ENCODE data around the gene CDK5. TPM values are rescaled to one million over a fixed set of nuclear protein-coding genes. Genes with fewer than 3 reads are reported as not detected.

The CDK5 gene
- 32.1 to 37.0 TPM (median 34.9 TPM) in 5 replicates for total RNA-seq (2022; extraction: Qiagen RNA extraction; ENCODE audit: low read depth)

DNA sequence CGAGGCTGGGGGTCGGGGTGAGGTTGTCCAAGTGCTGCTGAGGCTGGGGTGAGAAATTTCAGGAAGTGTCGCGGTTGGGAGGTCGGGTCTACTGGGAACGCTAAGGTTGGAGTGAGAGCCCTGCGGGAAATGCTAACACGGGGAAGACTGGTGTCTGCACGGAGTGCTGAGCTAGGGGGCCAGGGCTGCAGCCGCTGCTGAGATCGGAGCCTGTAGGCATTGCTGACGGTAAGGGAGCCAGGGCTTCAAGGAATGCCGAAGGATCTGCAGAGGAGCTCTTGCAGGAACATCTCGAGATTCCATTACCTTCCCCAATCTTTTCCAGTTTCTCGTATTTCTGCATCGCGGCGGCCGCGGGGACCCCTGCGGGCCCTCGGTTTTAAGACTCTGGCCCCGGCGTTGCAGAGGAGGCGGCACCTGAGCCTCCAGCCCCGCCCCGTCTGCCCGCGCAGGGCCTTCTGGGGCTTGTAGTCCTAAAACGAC, at the start of gene CDK5:
TSS of gene CDK5 (minus strand) at position 392 of the 483 bp plus-strand sequence. CDS start at position 343, 49 bp downstream.

DNA sequence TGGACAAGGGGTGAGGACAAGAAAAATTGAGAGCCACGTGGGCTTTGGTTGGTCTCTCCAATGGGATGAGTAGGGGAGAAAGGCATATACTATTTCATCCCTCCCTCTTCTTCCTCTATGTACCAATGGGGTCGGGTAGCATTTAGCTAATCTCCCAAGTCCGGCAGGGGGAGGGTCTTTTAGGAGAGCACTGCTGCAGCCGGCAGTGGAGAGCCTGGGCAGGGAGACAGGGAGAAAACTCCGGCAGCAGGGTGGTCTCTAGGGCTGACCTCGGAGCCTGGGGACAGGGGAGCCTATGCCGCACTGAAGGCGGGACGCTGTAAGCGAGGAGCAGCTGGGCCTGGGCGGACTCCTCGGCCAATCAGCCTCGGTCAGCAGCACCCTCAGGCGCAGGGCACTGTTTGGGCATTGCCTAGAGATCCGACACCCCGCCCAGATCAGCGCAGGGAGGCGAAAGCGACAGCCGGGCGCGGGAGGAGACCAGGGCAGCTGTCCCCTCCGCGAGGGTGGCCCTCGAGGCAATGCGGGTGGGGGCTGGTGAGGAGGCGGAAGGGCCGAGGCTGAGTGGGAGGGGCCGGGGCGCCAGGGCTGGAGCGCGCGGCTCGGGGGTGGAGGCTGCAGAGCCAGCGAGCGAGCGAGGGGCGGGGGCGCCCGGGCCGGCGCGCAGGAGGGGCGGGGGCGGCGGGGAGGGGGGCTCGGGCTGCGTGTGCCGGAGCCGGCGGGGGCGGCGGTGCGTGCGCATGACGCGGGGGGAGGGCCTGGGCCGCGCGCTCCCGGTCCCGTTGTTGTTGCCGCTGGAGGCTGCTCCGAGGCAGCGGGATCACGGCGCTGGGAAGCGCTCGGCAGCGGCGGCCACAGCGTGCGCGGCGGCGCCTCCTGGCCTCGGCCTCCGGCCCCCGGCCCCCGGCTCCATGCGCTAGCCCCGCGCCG, 28.3 kb upstream of the CDK5 start, which contains the start of gene AGAP3:
TSS of gene AGAP3 (plus strand) at position 785 of the 930 bp plus-strand sequence. CDS start 267 bp downstream, outside the sequence.

GRCh38 chr7:151083071-151083823, 25.6 kb upstream of the CDK5 start, which contains the start of gene TMUB1:
TMUB1 (minus strand) TSS chr7:151083493; CDS start chr7:151082563, 930 bp downstream.

GRCh38 chr7:151080522-151081169, 22.9 kb upstream of the CDK5 start, which contains the start of gene FASTK:
FASTK (minus strand) TSS chr7:151080809; CDS start chr7:151080766, 43 bp downstream.

DNA sequence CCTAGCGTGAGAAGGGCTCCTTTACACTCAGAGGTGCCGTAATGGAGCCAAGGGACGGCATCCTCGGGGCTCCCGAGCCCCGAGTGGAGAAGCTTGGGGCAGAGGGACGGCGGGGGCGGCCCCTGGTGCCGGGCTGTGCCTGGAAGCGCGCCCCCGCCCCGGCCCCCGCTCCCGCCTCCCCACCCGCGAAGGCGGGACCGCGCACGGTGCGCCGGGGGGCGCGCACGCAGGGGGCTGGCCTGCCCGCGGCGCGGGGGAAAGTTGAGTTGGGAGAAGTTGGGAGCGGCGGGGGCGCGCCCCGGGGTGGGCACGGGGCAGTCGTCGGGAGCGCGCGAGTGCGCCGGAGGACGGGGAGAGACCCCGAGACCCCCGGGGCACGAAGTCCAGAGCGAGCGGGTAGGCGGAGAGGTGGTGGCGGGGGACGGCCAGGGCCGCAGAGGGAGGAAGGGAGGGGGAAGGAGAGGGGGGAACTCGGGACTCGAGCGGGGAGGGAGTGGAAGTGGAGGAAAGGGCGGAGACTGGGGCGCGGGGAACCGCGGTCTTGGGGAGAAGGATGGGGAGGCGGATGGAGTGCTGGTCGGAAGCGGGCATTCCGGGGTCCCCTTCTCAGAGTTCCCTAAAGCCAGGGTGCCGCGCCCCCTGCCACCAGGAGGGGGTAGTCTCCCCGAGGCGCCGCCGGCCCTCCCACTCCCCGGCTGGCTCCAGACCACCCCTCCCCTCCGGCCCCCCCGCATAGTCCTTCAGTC, 1.8 kb upstream of the CDK5 start, which contains the start of gene SLC4A2:
TSS of gene SLC4A2 (plus strand) at position 223 of the 746 bp plus-strand sequence. CDS start 2,399 bp downstream, outside the sequence.

DNA sequence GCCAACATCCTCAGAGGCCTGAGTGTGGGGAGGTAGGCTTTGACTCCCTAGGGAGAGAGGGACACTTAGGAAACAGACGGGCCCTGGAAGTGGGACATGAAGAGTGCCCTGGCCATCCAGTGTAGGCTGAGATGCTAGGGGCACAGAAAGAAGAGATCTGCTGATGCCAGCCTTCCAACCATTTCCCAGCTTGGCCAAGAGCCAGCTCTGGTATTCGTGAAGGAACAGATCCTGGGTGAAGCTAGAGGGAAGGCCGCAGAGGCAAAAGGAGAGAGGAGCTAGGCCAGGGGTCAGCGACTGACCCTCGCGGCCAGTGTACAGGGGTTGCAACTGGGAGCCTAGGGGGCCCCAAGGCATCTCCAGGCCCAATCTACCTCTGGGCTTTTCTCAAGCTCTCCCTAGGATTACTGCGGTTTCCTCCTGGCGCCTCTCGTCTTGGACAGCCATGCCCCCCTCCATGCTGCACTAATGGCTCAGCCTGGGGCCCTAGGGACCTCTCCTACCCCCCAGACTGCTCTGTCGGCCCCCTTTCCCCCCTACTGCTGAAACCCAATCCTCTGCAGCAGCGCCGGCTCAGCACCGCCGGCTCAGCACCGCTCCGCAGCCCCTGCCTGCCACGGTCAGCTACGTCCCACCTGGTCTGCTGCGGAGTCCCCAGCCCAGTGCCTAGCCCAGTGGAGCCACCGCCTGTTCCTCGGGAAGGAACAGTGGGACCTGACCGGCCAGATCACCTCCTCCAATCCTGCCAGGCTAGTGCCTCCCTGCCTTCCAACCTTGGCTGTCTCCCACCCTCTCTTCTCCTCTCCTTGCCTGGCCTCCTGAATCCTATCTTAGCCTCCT, 9.5 kb downstream of the CDK5 start, which contains the start of gene ASIC3:
TSS of gene ASIC3 (plus strand) at position 556 of the 840 bp plus-strand sequence. CDS start 355 bp downstream, outside the sequence.

GRCh38 chr7:151028131-151028947, 29.4 kb downstream of the CDK5 start, which contains the start of gene ABCB8:
ABCB8 (plus strand) TSS chr7:151028450; CDS start chr7:151028516, 66 bp downstream.

GRCh38 chr7:151024435-151025056, 33.2 kb downstream of the CDK5 start, which contains the start of gene ATG9B:
ATG9B (minus strand) TSS chr7:151024494; CDS start chr7:151024423, 71 bp downstream.

Other genes with a start within 250 kb of the CDK5 start
- not detected in 5 replicates for gene AOC1, start 205.4 kb downstream of the CDK5 start, total RNA-seq (2022; extraction: Qiagen RNA extraction; ENCODE audit: low read depth)
- gene KCNH2, start 79.6 kb downstream of the CDK5 start, total RNA-seq (2022; extraction: Qiagen RNA extraction; ENCODE audit: low read depth): 0.29 to 0.61 TPM (median 0.37 TPM) in 5 replicates
- 0.15 to 0.55 TPM (median 0.49 TPM) in 5 replicates for gene NOS3, start 66.9 kb downstream of the CDK5 start, total RNA-seq (2022; extraction: Qiagen RNA extraction; ENCODE audit: low read depth)
- gene ATG9B, start 33.4 kb downstream of the CDK5 start, total RNA-seq (2022; extraction: Qiagen RNA extraction; ENCODE audit: low read depth): 0.62 to 1.1 TPM (median 0.87 TPM) in 5 replicates
- gene ABCB8, start 29.4 kb downstream of the CDK5 start, total RNA-seq (2022; extraction: Qiagen RNA extraction; ENCODE audit: low read depth): 31.5 to 51.8 TPM (median 48.0 TPM) in 5 replicates
- gene ASIC3, start 9.4 kb downstream of the CDK5 start, total RNA-seq (2022; extraction: Qiagen RNA extraction; ENCODE audit: low read depth): 5.7 to 12.6 TPM (median 12.2 TPM) in 5 replicates
- 182 to 287 TPM (median 275 TPM) in 5 replicates for gene SLC4A2, start 1.7 kb upstream of the CDK5 start, total RNA-seq (2022; extraction: Qiagen RNA extraction; ENCODE audit: low read depth)
- gene FASTK, start 22.9 kb upstream of the CDK5 start, total RNA-seq (2022; extraction: Qiagen RNA extraction; ENCODE audit: low read depth): 48.1 to 80.5 TPM (median 74.4 TPM) in 5 replicates
- gene TMUB1, start 25.6 kb upstream of the CDK5 start, total RNA-seq (2022; extraction: Qiagen RNA extraction; ENCODE audit: low read depth): 32.4 to 64.6 TPM (median 50.8 TPM) in 5 replicates
- gene AGAP3, start 28.6 kb upstream of the CDK5 start, total RNA-seq (2022; extraction: Qiagen RNA extraction; ENCODE audit: low read depth): 43.6 to 72.2 TPM (median 61.9 TPM) in 5 replicates
- gene GBX1, start 109.8 kb upstream of the CDK5 start, total RNA-seq (2022; extraction: Qiagen RNA extraction; ENCODE audit: low read depth): 0.17 to 0.45 TPM in 2 of 5 replicates, not detected in the others
- gene ASB10, start 129.4 kb upstream of the CDK5 start, total RNA-seq (2022; extraction: Qiagen RNA extraction; ENCODE audit: low read depth): not detected in 5 replicates
- not detected in 5 replicates for gene H2BK1, start 152.6 kb upstream of the CDK5 start, total RNA-seq (2022; extraction: Qiagen RNA extraction; ENCODE audit: low read depth)
- gene ABCF2, start 169.3 kb upstream of the CDK5 start, total RNA-seq (2022; extraction: Qiagen RNA extraction; ENCODE audit: low read depth): 63.8 to 70.3 TPM (median 68.4 TPM) in 5 replicates
- gene CHPF2, start 174.6 kb upstream of the CDK5 start, total RNA-seq (2022; extraction: Qiagen RNA extraction; ENCODE audit: low read depth): 35.6 to 52.0 TPM (median 45.6 TPM) in 5 replicates
- 9.3 to 11.4 TPM (median 10.4 TPM) in 5 replicates for gene SMARCD3, start 190.8 kb upstream of the CDK5 start, total RNA-seq (2022; extraction: Qiagen RNA extraction; ENCODE audit: low read depth)